Activated CD4-positive, alpha-beta T cell treated with anti-CD3 and anti-CD28 coated beads, Interleukin-2, amount 10 ng/mL, durations not matched to agents 24 days and 14 days (primary cell): ENCODE results near the gene CITED4. TPM values are rescaled to one million over a fixed set of nuclear protein-coding genes. Genes with fewer than 3 reads are reported as not detected.

Source experiments
- total RNA-seq: library from RNA; stranded (reverse); gene quantifications from 2 replicates; pipeline ENCODE4 v1.2.3, GENCODE V29; 2022

CITED4 gene
- total RNA-seq, 1 donor from 2014 or later = 5.5 TPM

Other genes with a start within 250 kb of the CITED4 start
- gene RIMS3, start 196.7 kb downstream of the CITED4 start, total RNA-seq = 2.0 and 2.4 TPM in 2 replicates
- 66.5 and 73.2 TPM in 2 replicates for gene NFYC, start 170.7 kb downstream of the CITED4 start, total RNA-seq
- 1.4 and 1.5 TPM in 2 replicates for gene KCNQ4, start 78.6 kb downstream of the CITED4 start, total RNA-seq
- 169 and 175 TPM in 2 replicates for gene CTPS1, start 117.3 kb upstream of the CITED4 start, total RNA-seq
- gene SLFNL1, start 159.4 kb upstream of the CITED4 start, total RNA-seq = 0.14 and 0.26 TPM in 2 replicates